Stimulated activated CD8-positive, alpha-beta memory T cell treated with anti-CD3 and anti-CD28 coated beads, Interleukin-4, amount 100 ng/mL, for 48 hours (primary cell): ENCODE measurements around the gene PRR30.
"Not testable (repeated sequence)": the region's sequence is repeated elsewhere in the genome, so short reads cannot be mapped to it uniquely, and the experiment has no call there.

Experiments
- DNase-seq: peaks from one replicate; pipeline ENCODE4 v3.0.0-alpha.2; 2020

PRR30 gene

GRCh38 chr2:27127883-27128667 is 11.1 kb downstream of the PRR30 start:
- DNase-seq: no peak

GRCh38 chr2:27126252-27126710 is 12.9 kb downstream of the PRR30 start:
- no peak for DNase-seq

GRCh38 chr2:27125104-27125503 is 14.1 kb downstream of the PRR30 start:
- no peak for DNase-seq

- DNase-seq: peak; percentile 75
Measured at GRCh38 chr2:27123302-27124150, 15.7 kb downstream of the PRR30 start, which contains the start of gene ABHD1. TSS of gene ABHD1 (plus strand) at chr2:27123815. CDS start at chr2:27123949, 134 bp downstream.

- no peak for DNase-seq
Measured at GRCh38 chr2:27122791-27123190, 16.4 kb downstream of the PRR30 start.

GRCh38 chr2:27121906-27122305 is 17.3 kb downstream of the PRR30 start:
- DNase-seq: no peak

- not testable (repeated sequence) for DNase-seq
Measured at GRCh38 chr2:27119330-27119670, 19.9 kb downstream of the PRR30 start.

- peak; percentile 41 for DNase-seq
Measured at GRCh38 chr2:27118525-27119329, 20.5 kb downstream of the PRR30 start, which contains the start of gene CGREF1. TSS of gene CGREF1 (minus strand) at chr2:27119128. CDS start at chr2:27104366, 14,762 bp downstream.

GRCh38 chr2:27117995-27118524 is 21.1 kb downstream of the PRR30 start:
- DNase-seq: no peak

GRCh38 chr2:27115519-27115918 is 23.7 kb downstream of the PRR30 start:
- DNase-seq: no peak

- DNase-seq: not testable (repeated sequence)
Measured at GRCh38 chr2:27111392-27112078, 27.7 kb downstream of the PRR30 start.

GRCh38 chr2:27110603-27111352 is 28.4 kb downstream of the PRR30 start:
- not testable (repeated sequence) for DNase-seq

- DNase-seq: no peak
Measured at GRCh38 chr2:27109083-27109482, 30.1 kb downstream of the PRR30 start.

GRCh38 chr2:27108221-27108620 is 31.0 kb downstream of the PRR30 start:
- DNase-seq: no peak

- DNase-seq: no peak
Measured at GRCh38 chr2:27105981-27106380, 33.2 kb downstream of the PRR30 start.

GRCh38 chr2:27102329-27102728 is 36.9 kb downstream of the PRR30 start:
- DNase-seq: no peak

- no peak for DNase-seq
Measured at GRCh38 chr2:27100036-27100435, 39.2 kb downstream of the PRR30 start.

- no peak for DNase-seq
Measured at GRCh38 chr2:27099334-27099955, 39.8 kb downstream of the PRR30 start.

- DNase-seq: no peak
Measured at GRCh38 chr2:27097341-27097740, 41.9 kb downstream of the PRR30 start.

- DNase-seq: no peak
Measured at GRCh38 chr2:27096748-27097297, 42.4 kb downstream of the PRR30 start.
